ENCODE data around the gene NCR3LG1. TPM values are rescaled to one million over a fixed set of nuclear protein-coding genes. Genes with fewer than 3 reads are reported as not detected.

NCR3LG1 gene
- total RNA-seq, 1 donor = 26.4 TPM

GRCh38 chr11:17371614-17372013 lies 20.0 kb downstream of the NCR3LG1 start:
- Histone ChIP-seq H3K36me3 (ENCODE audit: insufficient read depth, low read length) (peaks cover 41% of the 10 kb centered on the region), H3K4me1 (ENCODE audit: insufficient read depth, low read length) (no peaks in the 10 kb centered on the region), H3K4me2 (ENCODE audit: insufficient read depth, low read length) (no peak overlapping the region), H3K27ac (ENCODE audit: low read depth, low read length) (no peak overlapping the region), H3K79me2 (ENCODE audit: insufficient read depth, low read length) (peaks cover 2% of the 10 kb centered on the region), H3K4me3 (ENCODE audit: insufficient read depth, low read length) (no peak overlapping the region), H3K9me3 (ENCODE audit: low read depth, low read length) (peaks cover 28% of the 10 kb centered on the region), H2AFZ (ENCODE audit: low read length) (no peak overlapping the region), H4K20me1 (ENCODE audit: insufficient read depth, low read length) (no peaks in the 10 kb centered on the region), H3K27me3 (ENCODE audit: insufficient read depth, low read length) (no peaks in the 10 kb centered on the region)
- no peak for TF ChIP-seq CTCF (IDR thresholded peaks at IDR 0.05; ENCODE audit: extremely low read depth, low read depth, low read length)
- DNase-seq (ENCODE audit: insufficient read length, low spot score, missing footprints) = no peak

GRCh38 chr11:17375547-17375946 lies 23.9 kb downstream of the NCR3LG1 start:
- no peak overlapping the region for H3K27ac ChIP-seq (ENCODE audit: low read depth, low read length)
- no peak for TF ChIP-seq CTCF (IDR thresholded peaks at IDR 0.05; ENCODE audit: extremely low read depth, low read depth, low read length)
- no peak overlapping the region for H2AFZ ChIP-seq (ENCODE audit: low read length)
- peaks cover 24% of the 10 kb centered on the region for H3K36me3 ChIP-seq (ENCODE audit: insufficient read depth, low read length)
- H3K4me2 ChIP-seq (ENCODE audit: insufficient read depth, low read length) = no peak overlapping the region
- H4K20me1 ChIP-seq (ENCODE audit: insufficient read depth, low read length) = no peaks in the 10 kb centered on the region
- H3K9me3 ChIP-seq (ENCODE audit: low read depth, low read length) = peaks cover 18% of the 10 kb centered on the region
- H3K27me3 ChIP-seq (ENCODE audit: insufficient read depth, low read length) = no peaks in the 10 kb centered on the region
- DNase-seq (ENCODE audit: insufficient read length, low spot score, missing footprints) = no peak
- no peak overlapping the region for H3K4me3 ChIP-seq (ENCODE audit: insufficient read depth, low read length)
- H3K79me2 ChIP-seq (ENCODE audit: insufficient read depth, low read length) = no peaks in the 10 kb centered on the region
- no peaks in the 10 kb centered on the region for H3K4me1 ChIP-seq (ENCODE audit: insufficient read depth, low read length)

- Histone ChIP-seq H3K27me3 (ENCODE audit: insufficient read depth, low read length) (no peaks in the 10 kb centered on the region), H3K4me2 (ENCODE audit: insufficient read depth, low read length) (no peak overlapping the region), H3K36me3 (ENCODE audit: insufficient read depth, low read length) (peaks cover 20% of the 10 kb centered on the region), H3K4me3 (ENCODE audit: insufficient read depth, low read length) (no peak overlapping the region), H3K4me1 (ENCODE audit: insufficient read depth, low read length) (peaks cover 6% of the 10 kb centered on the region), H3K27ac (ENCODE audit: low read depth, low read length) (no peak overlapping the region), H3K9me3 (ENCODE audit: low read depth, low read length) (peaks cover 13% of the 10 kb centered on the region), H4K20me1 (ENCODE audit: insufficient read depth, low read length) (no peaks in the 10 kb centered on the region), H3K79me2 (ENCODE audit: insufficient read depth, low read length) (no peaks in the 10 kb centered on the region), H2AFZ (ENCODE audit: low read length) (no peak overlapping the region)
- no peak for DNase-seq (ENCODE audit: insufficient read length, low spot score, missing footprints)
- no peak for TF ChIP-seq CTCF (IDR thresholded peaks at IDR 0.05; ENCODE audit: extremely low read depth, low read depth, low read length)
Observed at GRCh38 chr11:17376493-17376892, 24.9 kb downstream of the NCR3LG1 start.

- Histone ChIP-seq H3K4me1 (ENCODE audit: insufficient read depth, low read length) (peaks cover 6% of the 10 kb centered on the region), H2AFZ (ENCODE audit: low read length) (no peak overlapping the region), H3K79me2 (ENCODE audit: insufficient read depth, low read length) (no peaks in the 10 kb centered on the region), H3K36me3 (ENCODE audit: insufficient read depth, low read length) (no peaks in the 10 kb centered on the region), H3K9me3 (ENCODE audit: low read depth, low read length) (no peaks in the 10 kb centered on the region), H3K4me3 (ENCODE audit: insufficient read depth, low read length) (no peak overlapping the region), H3K4me2 (ENCODE audit: insufficient read depth, low read length) (no peak overlapping the region), H4K20me1 (ENCODE audit: insufficient read depth, low read length) (no peaks in the 10 kb centered on the region), H3K27me3 (ENCODE audit: insufficient read depth, low read length) (no peaks in the 10 kb centered on the region), H3K27ac (ENCODE audit: low read depth, low read length) (no peak overlapping the region)
- no peak for DNase-seq (ENCODE audit: insufficient read length, low spot score, missing footprints)
- no peak for TF ChIP-seq CTCF (IDR thresholded peaks at IDR 0.05; ENCODE audit: extremely low read depth, low read depth, low read length)
Observed at GRCh38 chr11:17378655-17379054, 27.1 kb downstream of the NCR3LG1 start.

Data from osteoblast (primary cell).